GM13976 (cell line): ENCODE data around the gene MEIS2.

Experiments
- DNase-seq: peaks from one replicate; pipeline ENCODE4 v3.0.0; 2012; ENCODE audit warnings: low spot score
- CTCF ChIP-seq: IDR thresholded peaks from 2 replicates; pipeline ENCODE4 v1.5.1; 2012; ENCODE audit warnings: borderline replicate concordance, mild to moderate bottlenecking; ENCODE audit not compliant: insufficient read depth; ENCODE audit errors: extremely low read depth, missing control alignments, control extremely low read depth
- in situ Hi-C: fragments of 300-500 bp; cut with MboI; formaldehyde crosslinking; loops from one replicate; pipeline ENCODE4 v1.12.0; 2022; ENCODE audit warnings: low sequenced_read_pairs, mixed read lengths, inconsistent platforms; ENCODE audit not compliant: unreplicated experiment

MEIS2 gene

GRCh38 chr15:36917411-36918267, 182.7 kb downstream of the MEIS2 start:
- in situ Hi-C loops, result no loop called here
- DNase-seq, result no peak
- TF ChIP-seq CTCF, result no peak

GRCh38 chr15:36914960-36915808, 185.2 kb downstream of the MEIS2 start:
- in situ Hi-C loops, result no loop called here
- no peak for DNase-seq
- TF ChIP-seq CTCF, result no peak

- in situ Hi-C loops, result no loop called here
- no peak for TF ChIP-seq CTCF
- DNase-seq, result no peak
These were observed 185.9 kb downstream of the MEIS2 start for GRCh38 chr15:36914466-36914865.

- no peak for TF ChIP-seq CTCF
- in situ Hi-C loops, result no loop called here
- no peak for DNase-seq
These were observed 188.0 kb downstream of the MEIS2 start for GRCh38 chr15:36912311-36912712.

- no peak for TF ChIP-seq CTCF
- no peak for DNase-seq
- in situ Hi-C loops, result no loop called here
These were observed 188.9 kb downstream of the MEIS2 start for GRCh38 chr15:36911322-36911944.

GRCh38 chr15:36908991-36909390, 191.4 kb downstream of the MEIS2 start:
- no peak for DNase-seq
- in situ Hi-C loops, result no loop called here
- no peak for TF ChIP-seq CTCF
